PFSK-1 (cell line): ENCODE measurements around the gene C1orf159.

ENCODE experiments used
- POLR2AphosphoS5 ChIP-seq: IDR thresholded peaks from 2 replicates; pipeline ENCODE4 v1.6.1; 2012; ENCODE audit warnings: low read depth, mild to moderate bottlenecking, control low read depth, low read length, moderate library complexity
- SIN3A ChIP-seq: IDR thresholded peaks from 2 replicates; pipeline ENCODE4 v1.6.1; 2012; ENCODE audit warnings: mild to moderate bottlenecking, low read length, moderate library complexity, borderline replicate concordance; ENCODE audit not compliant: insufficient read depth

GRCh38 chr1:1124508-1124785 is 8.6 kb upstream of the C1orf159 start:
- no peak for TF ChIP-seq POLR2AphosphoS5
- no peak for TF ChIP-seq SIN3A
